H9 (cell line): ENCODE measurements around the gene CETP. TPM values are rescaled to one million over a fixed set of nuclear protein-coding genes. Genes with fewer than 3 reads are reported as not detected.

ENCODE experiments used
- DNase-seq: peaks from one replicate; pipeline ENCODE4 v3.0.0-alpha.2; 2017
- H2AFZ ChIP-seq: one replicate; pipeline ENCODE4 v1.6.1; 2013; ENCODE audit warnings: mild to moderate bottlenecking, low read length, control low read depth, moderate library complexity
- H2AK5ac ChIP-seq: 2 replicates; pipeline ENCODE4 v1.6.1; 2013; ENCODE audit warnings: low read length, control low read depth, mixed read lengths; ENCODE audit not compliant: insufficient read length
- H2BK120ac ChIP-seq: one replicate; pipeline ENCODE4 v1.6.1; 2013; ENCODE audit warnings: low read depth, mild to moderate bottlenecking, low read length, control low read depth, inconsistent platforms; ENCODE audit not compliant: poor library complexity, severe bottlenecking
- H2BK12ac ChIP-seq: 2 replicates; pipeline ENCODE4 v1.6.1; 2013; ENCODE audit warnings: low read length, control low read depth, mixed read lengths, low read depth; ENCODE audit not compliant: insufficient read length
- H2BK15ac ChIP-seq: 2 replicates; pipeline ENCODE4 v1.6.1; 2013; ENCODE audit warnings: low read depth, low read length, control low read depth
- H2BK20ac ChIP-seq: one replicate; pipeline ENCODE4 v1.6.1; 2013; ENCODE audit warnings: low read depth, mild to moderate bottlenecking, low read length, control low read depth, inconsistent platforms; ENCODE audit not compliant: poor library complexity, severe bottlenecking
- H2BK5ac ChIP-seq: 2 replicates; pipeline ENCODE4 v1.6.1; 2013; ENCODE audit warnings: low read length, control low read depth, mixed read lengths; ENCODE audit not compliant: insufficient read length
- H3K14ac ChIP-seq: 2 replicates; pipeline ENCODE4 v1.6.1; 2013; ENCODE audit warnings: low read length, control low read depth; ENCODE audit not compliant: insufficient read depth
- H3K18ac ChIP-seq: 2 replicates; pipeline ENCODE4 v1.6.1; 2013; ENCODE audit warnings: low read depth, mild to moderate bottlenecking, mixed read lengths, low read length, control low read depth; ENCODE audit not compliant: insufficient read length
- H3K23ac ChIP-seq: 2 replicates; pipeline ENCODE4 v1.6.1; 2013; ENCODE audit warnings: low read length, control low read depth, mixed read lengths, low read depth; ENCODE audit not compliant: insufficient read length
- H3K23me2 ChIP-seq: 2 replicates; pipeline ENCODE4 v1.6.1; 2013; ENCODE audit warnings: low read depth, mild to moderate bottlenecking, mixed read lengths, low read length, control low read depth; ENCODE audit not compliant: insufficient read length, poor library complexity, severe bottlenecking
- H3K27ac ChIP-seq: 2 replicates; pipeline ENCODE4 v1.5.1; 2013; ENCODE audit warnings: low read length, control low read depth, mixed read lengths, low read depth; ENCODE audit not compliant: insufficient read length
- H3K27me3 ChIP-seq: 2 replicates; pipeline ENCODE4 v1.6.1; 2013; ENCODE audit warnings: low read length, control low read depth, inconsistent platforms; ENCODE audit not compliant: insufficient read depth
- H3K4ac ChIP-seq: 2 replicates; pipeline ENCODE4 v1.6.1; 2013; ENCODE audit warnings: low read depth, mild to moderate bottlenecking, control low read depth, inconsistent platforms, low read length, moderate library complexity
- H3K4me1 ChIP-seq: 2 replicates; pipeline ENCODE4 v1.6.1; 2013; ENCODE audit warnings: low read length, control low read depth, inconsistent platforms; ENCODE audit not compliant: insufficient read depth
- H3K4me2 ChIP-seq: 2 replicates; pipeline ENCODE4 v1.6.1; 2013; ENCODE audit warnings: low read length, control low read depth, mixed read lengths; ENCODE audit not compliant: insufficient read length, insufficient read depth
- H3K56ac ChIP-seq: 2 replicates; pipeline ENCODE4 v1.6.1; 2013; ENCODE audit warnings: low read depth, mild to moderate bottlenecking, mixed read lengths, low read length, control low read depth; ENCODE audit not compliant: insufficient read length
- H3K79me1 ChIP-seq: 2 replicates; pipeline ENCODE4 v1.6.1; 2013; ENCODE audit warnings: low read depth, mild to moderate bottlenecking, moderate library complexity, low read length, control low read depth, inconsistent platforms; ENCODE audit not compliant: insufficient read depth, poor library complexity, severe bottlenecking
- H3K79me2 ChIP-seq: 2 replicates; pipeline ENCODE4 v1.6.1; 2013; ENCODE audit warnings: low read length, control low read depth, inconsistent platforms; ENCODE audit not compliant: insufficient read depth
- H3K9ac ChIP-seq: 2 replicates; pipeline ENCODE4 v1.6.1; 2013; ENCODE audit warnings: low read length, control low read depth, mixed read lengths; ENCODE audit not compliant: insufficient read length; ENCODE audit errors: extremely low read depth
- H3K9me3 ChIP-seq: one replicate; pipeline ENCODE4 v1.6.1; 2013; ENCODE audit warnings: low read depth, low read length, inconsistent platforms; ENCODE audit not compliant: control insufficient read depth
- H3T11ph ChIP-seq: one replicate; pipeline ENCODE4 v1.6.1; 2013; ENCODE audit warnings: mild to moderate bottlenecking, low read length, control low read depth, inconsistent platforms
- H4K20me1 ChIP-seq: one replicate; pipeline ENCODE4 v1.6.1; 2013; ENCODE audit not compliant: control insufficient read depth, insufficient read length, insufficient read depth
- H4K5ac ChIP-seq: 2 replicates; pipeline ENCODE4 v1.6.1; 2013; ENCODE audit warnings: low read depth, mild to moderate bottlenecking, mixed read lengths, low read length, control low read depth; ENCODE audit not compliant: insufficient read length
- H4K8ac ChIP-seq: replicated peaks from 2 replicates; pipeline ENCODE4 v1.6.1; 2013; ENCODE audit warnings: low read length, control low read depth, mixed read lengths, low read depth; ENCODE audit not compliant: insufficient read length
- H4K91ac ChIP-seq: 2 replicates; pipeline ENCODE4 v1.6.1; 2013; ENCODE audit warnings: low read depth, mild to moderate bottlenecking, moderate library complexity, mixed read lengths, low read length, control low read depth; ENCODE audit not compliant: insufficient read length
- H3K27ac Mint-ChIP-seq, 3 experiments: 2 replicates in 2 of 3; 3 replicates in 1 of 3; pipeline ENCODE4 v1.8.0; 2020 to 2021; ENCODE audit warnings: mixed read lengths in 3 of 3, mild to moderate bottlenecking in 1 of 3, moderate library complexity in 1 of 3
- H3K27me3 Mint-ChIP-seq: 2 replicates; pipeline ENCODE4 v1.8.0; 2021; ENCODE audit warnings: low read depth, mild to moderate bottlenecking, moderate library complexity, mixed read lengths
- H3K36me3 Mint-ChIP-seq, 3 experiments: 2 replicates in 2 of 3; 3 replicates in 1 of 3; pipeline ENCODE4 v1.8.0; 2020 to 2021; ENCODE audit warnings: low read depth in 3 of 3, mixed read lengths in 3 of 3; ENCODE audit not compliant: insufficient read depth in 1 of 3
- H3K4me1 Mint-ChIP-seq, 2 experiments: 2 replicates each; pipeline ENCODE4 v1.8.0; 2020; ENCODE audit warnings: mixed read lengths in 2 of 2
- H3K4me3 Mint-ChIP-seq, 2 experiments: 2 replicates in 1 of 2; 3 replicates in 1 of 2; pipeline ENCODE4 v1.8.0; 2020 to 2021; ENCODE audit warnings: mild to moderate bottlenecking in 2 of 2, mixed read lengths in 2 of 2, moderate library complexity in 1 of 2
- H3K9me3 Mint-ChIP-seq, 2 experiments: 2 replicates in 1 of 2; 3 replicates in 1 of 2; pipeline ENCODE4 v1.8.0; 2020; ENCODE audit warnings: mild to moderate bottlenecking in 2 of 2, mixed read lengths in 2 of 2, moderate library complexity in 1 of 2
- total RNA-seq: library from RNA; stranded (reverse); gene quantifications from 2 replicates; pipeline ENCODE4 v1.2.1, GENCODE V29; 2021
- TF ChIP-seq, protein P1 (sequence below): fragments of 200-600 bp; sonication (generic); conservative IDR thresholded peaks from 3 replicates; pipeline ENCODE4 v1.8.0; 2021; ENCODE audit warnings: antibody characterized with exemption, mild to moderate bottlenecking

Gene CETP
- total RNA-seq, 1 experiment from 2014 or later = not detected

GRCh38 chr16:57032346-57032745 lies 70.6 kb downstream of the CETP start:
- Histone ChIP-seq H3K4me1 (no peaks in the 10 kb centered on the region; the same call in 1 of the 2 replicates), H3K23me2 (no peaks in the 10 kb centered on the region), H3K18ac (no peak overlapping the region), H2BK15ac (no peak overlapping the region), H4K5ac (no peak overlapping the region), H3K79me1 (no peaks in the 10 kb centered on the region), H4K8ac (no peak overlapping the region), H3K56ac (no peak overlapping the region), H3K4ac (no peak overlapping the region), H4K20me1 (no peaks in the 10 kb centered on the region), H2BK20ac (no peak overlapping the region), H2AK5ac (no peak overlapping the region), H3K9me3 (no peaks in the 10 kb centered on the region), H2AFZ (no peak overlapping the region), H3K23ac (no peak overlapping the region), H2BK12ac (no peak overlapping the region), H2BK5ac (no peak overlapping the region), H2BK120ac (no peak overlapping the region), H3K27me3 (no peaks in the 10 kb centered on the region), H3K9ac (no peak overlapping the region), H3K4me2 (no peak overlapping the region), H3T11ph (no peak overlapping the region), H3K79me2 (no peaks in the 10 kb centered on the region), H3K27ac (no peak overlapping the region), H4K91ac (no peak overlapping the region), H3K14ac (no peak overlapping the region)
- Mint-ChIP-seq H3K36me3 (no peaks in the 10 kb centered on the region), H3K27ac (peak overlapping the region in 1 of 3 experiments; percentile 55; a peak in 1 of 7 replicates), H3K9me3 (no peaks in the 10 kb centered on the region), H3K4me1 (peaks cover 9 to 16% of the 10 kb centered on the region in 2 experiments; a peak in 3 of 4 replicates), H3K4me3 (no peak overlapping the region), H3K27me3 (peaks cover 4% of the 10 kb centered on the region)
- TF ChIP-seq, protein P1, sequence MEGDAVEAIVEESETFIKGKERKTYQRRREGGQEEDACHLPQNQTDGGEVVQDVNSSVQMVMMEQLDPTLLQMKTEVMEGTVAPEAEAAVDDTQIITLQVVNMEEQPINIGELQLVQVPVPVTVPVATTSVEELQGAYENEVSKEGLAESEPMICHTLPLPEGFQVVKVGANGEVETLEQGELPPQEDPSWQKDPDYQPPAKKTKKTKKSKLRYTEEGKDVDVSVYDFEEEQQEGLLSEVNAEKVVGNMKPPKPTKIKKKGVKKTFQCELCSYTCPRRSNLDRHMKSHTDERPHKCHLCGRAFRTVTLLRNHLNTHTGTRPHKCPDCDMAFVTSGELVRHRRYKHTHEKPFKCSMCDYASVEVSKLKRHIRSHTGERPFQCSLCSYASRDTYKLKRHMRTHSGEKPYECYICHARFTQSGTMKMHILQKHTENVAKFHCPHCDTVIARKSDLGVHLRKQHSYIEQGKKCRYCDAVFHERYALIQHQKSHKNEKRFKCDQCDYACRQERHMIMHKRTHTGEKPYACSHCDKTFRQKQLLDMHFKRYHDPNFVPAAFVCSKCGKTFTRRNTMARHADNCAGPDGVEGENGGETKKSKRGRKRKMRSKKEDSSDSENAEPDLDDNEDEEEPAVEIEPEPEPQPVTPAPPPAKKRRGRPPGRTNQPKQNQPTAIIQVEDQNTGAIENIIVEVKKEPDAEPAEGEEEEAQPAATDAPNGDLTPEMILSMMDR = no peak
- no peak for DNase-seq
